Measurements from ENCODE around the gene TAF13.
"Not testable (repeated sequence)": the region's sequence is repeated elsewhere in the genome, so short reads cannot be mapped to it uniquely, and the experiment has no call there.

Gene TAF13

GRCh38 chr1:109056064-109056463, 19.7 kb downstream of the TAF13 start:
- no peak overlapping the region for H3K4me3 ChIP-seq (ENCODE audit: low read depth, low read length)
- H3K27ac ChIP-seq, result no peak overlapping the region
- H3K9ac ChIP-seq, result no peak overlapping the region
- no peaks in the 10 kb centered on the region for H3K79me2 ChIP-seq
- H2AFZ ChIP-seq, result no peak overlapping the region
- H3K36me3 ChIP-seq (ENCODE audit: control insufficient read depth, insufficient read depth, low read length), result no peaks in the 10 kb centered on the region
- no peaks in the 10 kb centered on the region for H3K9me3 ChIP-seq (ENCODE audit: control insufficient read depth, low read length)
- TF ChIP-seq CTCF (IDR thresholded peaks at IDR 0.05), result no peak
- H3K4me1 ChIP-seq, result no peaks in the 10 kb centered on the region
- no peaks in the 10 kb centered on the region for H3K27me3 ChIP-seq (ENCODE audit: control insufficient read depth, insufficient read depth, low read length)
- no peak overlapping the region for H3K4me2 ChIP-seq (ENCODE audit: low read length)

DNA sequence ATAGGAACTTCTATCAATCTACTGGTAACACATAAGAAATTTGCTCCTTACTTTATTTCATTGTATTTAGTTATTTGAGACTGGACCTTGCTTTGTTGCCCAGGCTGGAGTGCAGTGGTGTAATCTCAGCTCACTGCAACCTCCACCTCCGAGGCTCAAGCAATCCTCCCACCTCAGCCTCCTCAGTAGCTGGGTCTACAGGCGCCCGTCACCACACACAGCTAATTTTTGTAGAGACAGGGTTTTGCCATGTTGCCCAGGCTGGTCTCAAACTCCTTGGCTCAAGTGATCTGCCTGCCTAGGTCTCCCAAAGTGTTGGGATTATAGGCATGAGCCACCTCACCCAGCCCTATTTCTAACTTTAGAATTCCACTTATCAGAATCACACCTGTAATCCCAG, 23.7 kb downstream of the TAF13 start:
- H2AFZ ChIP-seq; H3K4me1 ChIP-seq; H3K4me3 ChIP-seq (ENCODE audit: low read depth, low read length); H3K27ac ChIP-seq; H3K9me3 ChIP-seq (ENCODE audit: control insufficient read depth, low read length); H3K4me2 ChIP-seq (ENCODE audit: low read length); H3K9ac ChIP-seq; H3K27me3 ChIP-seq (ENCODE audit: control insufficient read depth, insufficient read depth, low read length); H3K79me2 ChIP-seq; H3K36me3 ChIP-seq (ENCODE audit: control insufficient read depth, insufficient read depth, low read length): not testable (repeated sequence)

GRCh38 chr1:109050228-109050995, 25.4 kb downstream of the TAF13 start:
- Histone ChIP-seq H3K36me3 (ENCODE audit: control insufficient read depth, insufficient read depth, low read length) (no peaks in the 10 kb centered on the region), H3K4me3 (ENCODE audit: low read depth, low read length) (no peak overlapping the region), H3K9ac (no peak overlapping the region), H3K4me2 (ENCODE audit: low read length) (no peak overlapping the region), H2AFZ (no peak overlapping the region), H3K27me3 (ENCODE audit: control insufficient read depth, insufficient read depth, low read length) (no peaks in the 10 kb centered on the region), H3K79me2 (no peaks in the 10 kb centered on the region), H3K4me1 (no peaks in the 10 kb centered on the region), H3K9me3 (ENCODE audit: control insufficient read depth, low read length) (no peaks in the 10 kb centered on the region), H3K27ac (no peak overlapping the region)
- TF ChIP-seq CTCF (IDR thresholded peaks at IDR 0.05), result no peak

GRCh38 chr1:109048335-109048734, 27.5 kb downstream of the TAF13 start:
- H3K27ac ChIP-seq, result no peak overlapping the region
- no peaks in the 10 kb centered on the region for H3K9me3 ChIP-seq (ENCODE audit: control insufficient read depth, low read length)
- H3K27me3 ChIP-seq (ENCODE audit: control insufficient read depth, insufficient read depth, low read length), result no peaks in the 10 kb centered on the region
- H3K4me3 ChIP-seq (ENCODE audit: low read depth, low read length), result no peak overlapping the region
- no peaks in the 10 kb centered on the region for H3K36me3 ChIP-seq (ENCODE audit: control insufficient read depth, insufficient read depth, low read length)
- no peaks in the 10 kb centered on the region for H3K4me1 ChIP-seq
- TF ChIP-seq CTCF (IDR thresholded peaks at IDR 0.05), result no peak
- H2AFZ ChIP-seq, result no peak overlapping the region
- no peaks in the 10 kb centered on the region for H3K79me2 ChIP-seq
- H3K4me2 ChIP-seq (ENCODE audit: low read length), result no peak overlapping the region
- H3K9ac ChIP-seq, result no peak overlapping the region

DNA sequence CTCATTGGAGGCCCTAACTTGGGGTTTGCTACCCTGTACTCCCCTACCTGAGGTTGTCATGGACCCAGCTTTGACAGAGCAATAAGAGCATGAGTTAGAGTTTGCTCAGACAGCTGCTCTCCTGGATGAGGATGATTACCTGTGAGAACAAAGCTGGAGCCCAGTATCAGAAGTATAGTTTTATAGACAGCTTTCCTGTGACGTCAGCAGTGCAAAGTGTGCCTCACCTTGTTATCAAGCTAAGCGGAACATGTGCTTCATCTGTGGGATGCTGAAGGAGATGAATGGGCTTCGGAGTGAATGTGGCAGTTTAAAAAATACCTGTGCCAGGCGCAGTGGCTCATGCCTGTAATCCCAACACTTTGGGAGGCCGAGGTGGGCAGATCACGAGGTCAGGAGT, 28.5 kb downstream of the TAF13 start:
- no peak overlapping the region for H3K27ac ChIP-seq
- no peaks in the 10 kb centered on the region for H3K79me2 ChIP-seq
- H3K36me3 ChIP-seq (ENCODE audit: control insufficient read depth, insufficient read depth, low read length), result no peaks in the 10 kb centered on the region
- no peak for TF ChIP-seq CTCF (IDR thresholded peaks at IDR 0.05)
- H3K4me3 ChIP-seq (ENCODE audit: low read depth, low read length), result no peak overlapping the region
- H3K9ac ChIP-seq, result no peak overlapping the region
- no peaks in the 10 kb centered on the region for H3K9me3 ChIP-seq (ENCODE audit: control insufficient read depth, low read length)
- H3K4me1 ChIP-seq, result no peaks in the 10 kb centered on the region
- no peak overlapping the region for H2AFZ ChIP-seq
- H3K4me2 ChIP-seq (ENCODE audit: low read length), result no peak overlapping the region
- H3K27me3 ChIP-seq (ENCODE audit: control insufficient read depth, insufficient read depth, low read length), result no peaks in the 10 kb centered on the region

Measured in parathyroid adenoma (tissue), 2 donors.